Vagina (tissue), 2 donors: ENCODE data around the gene HYCC1. TPM values are rescaled to one million over a fixed set of nuclear protein-coding genes. Genes with fewer than 3 reads are reported as not detected.

Experiments used
- DNase-seq, 2 donors: peaks; one replicate each; pipeline ENCODE4 v3.0.0-alpha.2; 2017; ENCODE audit errors: extremely low spot score in 2 of 2
- H3K27ac ChIP-seq: fragments of 200-600 bp; sonication (generic); one replicate; pipeline ENCODE4 v1.5.1; 2019
- H3K27me3 ChIP-seq: fragments of 200-600 bp; sonication (generic); one replicate; pipeline ENCODE4 v1.5.1; 2019
- H3K36me3 ChIP-seq, 2 donors: fragments of 200-600 bp; sonication (generic); one replicate each; pipeline ENCODE4 v1.5.1; 2017 to 2019
- H3K4me1 ChIP-seq: fragments of 200-600 bp; sonication (generic); one replicate; pipeline ENCODE4 v1.5.1; 2019
- H3K4me3 ChIP-seq, 2 donors: fragments of 200-600 bp; sonication (generic); 1 replicate in 1 of 2; 2 replicates in 1 of 2; pipeline ENCODE4 v1.5.1; 2016 to 2019
- H3K9me3 ChIP-seq: fragments of 200-600 bp; sonication (generic); one replicate; pipeline ENCODE4 v1.5.1; 2019
- POLR2A ChIP-seq, 2 donors: fragments of 450-650 bp; IDR thresholded peaks; one replicate each; pipeline ENCODE4 v1.6.1; 2017; ENCODE audit warnings: antibody characterized with exemption in 2 of 2, mild to moderate bottlenecking in 2 of 2, moderate library complexity in 2 of 2
- POLR2AphosphoS5 ChIP-seq, 2 donors: sonication (generic); formaldehyde crosslinking; IDR thresholded peaks; one replicate each; pipeline ENCODE4 v1.9.0; 2017; ENCODE audit warnings: antibody characterized with exemption in 2 of 2, mild to moderate bottlenecking in 2 of 2, low read depth in 1 of 2; ENCODE audit not compliant: insufficient read depth in 1 of 2
- intact Hi-C: fragments of 100-400 bp; cut with DNase I; formaldehyde crosslinking; loops from one replicate; pipeline ENCODE4 v1.15.1; 2023
- total RNA-seq: library from RNA; depleted of rRNA; stranded (reverse); fragments of >200 nt; gene quantifications from one replicate; pipeline ENCODE4 v1.2.3, GENCODE V29; 2016
- TF ChIP-seq, protein P1 (sequence below), 3 experiments: fragments of 450-650 bp in 2 of 3; fragments of 200-600 bp in 1 of 3; sonication (generic) in 1 of 3; IDR thresholded peaks; one replicate each; pipeline ENCODE4 v1.5.1; 2017 to 2019; ENCODE audit warnings: antibody characterized with exemption in 3 of 3, mild to moderate bottlenecking in 2 of 3, moderate library complexity in 2 of 3

The HYCC1 gene
- total RNA-seq, 1 donor from 2014 or later, result 23.6 TPM

DNA sequence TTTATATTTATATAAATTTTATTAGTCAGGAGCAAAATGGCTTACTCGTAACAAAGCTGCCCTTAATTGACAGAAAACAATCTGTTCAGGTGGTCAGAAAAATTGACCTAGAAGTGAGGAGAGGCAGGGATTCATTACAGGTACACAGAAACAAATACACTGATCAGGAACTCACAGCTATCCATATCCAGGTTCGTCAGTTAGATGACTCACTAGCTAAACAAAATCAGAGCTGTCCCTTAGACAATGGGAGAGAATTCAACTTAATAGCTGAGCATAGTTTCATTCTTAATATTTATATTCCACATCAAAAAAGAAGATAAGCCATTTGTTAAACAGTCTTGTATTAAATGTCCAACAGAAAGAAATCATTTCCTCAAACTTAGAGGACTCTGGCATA, 41.7 kb downstream of the HYCC1 start:
- Histone ChIP-seq H3K27ac (no peak overlapping the region), H3K27me3 (no peaks in the 10 kb centered on the region), H3K9me3 (no peaks in the 10 kb centered on the region), H3K4me3 (no peak overlapping the region), H3K4me1 (no peaks in the 10 kb centered on the region), H3K36me3 (peaks cover 0 to 32% of the 10 kb centered on the region in 2 donors)
- intact Hi-C loops, result no loop called here
- TF ChIP-seq, protein P1, sequence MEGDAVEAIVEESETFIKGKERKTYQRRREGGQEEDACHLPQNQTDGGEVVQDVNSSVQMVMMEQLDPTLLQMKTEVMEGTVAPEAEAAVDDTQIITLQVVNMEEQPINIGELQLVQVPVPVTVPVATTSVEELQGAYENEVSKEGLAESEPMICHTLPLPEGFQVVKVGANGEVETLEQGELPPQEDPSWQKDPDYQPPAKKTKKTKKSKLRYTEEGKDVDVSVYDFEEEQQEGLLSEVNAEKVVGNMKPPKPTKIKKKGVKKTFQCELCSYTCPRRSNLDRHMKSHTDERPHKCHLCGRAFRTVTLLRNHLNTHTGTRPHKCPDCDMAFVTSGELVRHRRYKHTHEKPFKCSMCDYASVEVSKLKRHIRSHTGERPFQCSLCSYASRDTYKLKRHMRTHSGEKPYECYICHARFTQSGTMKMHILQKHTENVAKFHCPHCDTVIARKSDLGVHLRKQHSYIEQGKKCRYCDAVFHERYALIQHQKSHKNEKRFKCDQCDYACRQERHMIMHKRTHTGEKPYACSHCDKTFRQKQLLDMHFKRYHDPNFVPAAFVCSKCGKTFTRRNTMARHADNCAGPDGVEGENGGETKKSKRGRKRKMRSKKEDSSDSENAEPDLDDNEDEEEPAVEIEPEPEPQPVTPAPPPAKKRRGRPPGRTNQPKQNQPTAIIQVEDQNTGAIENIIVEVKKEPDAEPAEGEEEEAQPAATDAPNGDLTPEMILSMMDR (IDR thresholded peaks at IDR 0.05), result no peak
- TF ChIP-seq POLR2A (IDR thresholded peaks at IDR 0.05) (no peak), POLR2AphosphoS5 (IDR thresholded peaks at IDR 0.05; ENCODE audit: insufficient read depth in 1 of 2, low read depth in 1 of 2) (no peak)
- DNase-seq, result no peak

DNA sequence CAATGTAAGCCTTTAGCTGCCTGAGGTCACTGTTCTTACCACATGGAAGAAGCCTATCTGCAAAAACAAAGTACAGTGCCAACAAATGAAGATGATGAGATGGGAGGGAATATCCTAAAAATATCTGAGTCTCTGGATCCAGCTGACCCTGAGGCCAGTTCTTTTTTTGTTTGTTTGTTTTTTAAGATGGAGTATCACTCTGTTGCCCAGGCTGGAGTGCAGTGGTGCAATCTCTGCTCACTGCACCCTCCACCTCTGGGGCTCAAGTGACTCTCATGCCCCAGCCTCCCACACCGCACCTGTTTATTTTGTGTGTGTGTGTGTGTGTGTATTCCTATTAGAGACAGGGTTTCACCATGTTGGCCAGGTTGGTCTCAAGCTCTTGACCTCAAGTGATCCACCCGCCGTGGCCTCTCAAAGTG, 44.9 kb downstream of the HYCC1 start:
- no peaks in the 10 kb centered on the region for H3K9me3 ChIP-seq
- peaks cover 0 to 15% of the 10 kb centered on the region in 2 donors for H3K36me3 ChIP-seq
- no peak overlapping the region for H3K4me3 ChIP-seq
- no peaks in the 10 kb centered on the region for H3K27me3 ChIP-seq
- intact Hi-C loops, result no loop called here
- H3K4me1 ChIP-seq, result no peaks in the 10 kb centered on the region
- no peak overlapping the region for H3K27ac ChIP-seq
- DNase-seq, result no peak
- TF ChIP-seq POLR2A (IDR thresholded peaks at IDR 0.05), result no peak
- no peak for TF ChIP-seq POLR2AphosphoS5 (IDR thresholded peaks at IDR 0.05; ENCODE audit: insufficient read depth in 1 of 2, low read depth in 1 of 2)
- TF ChIP-seq, protein P1 (IDR thresholded peaks at IDR 0.05), result no peak

Other genes with a start within 250 kb of the HYCC1 start
- gene TOMM7, start 191.3 kb downstream of the HYCC1 start, total RNA-seq, result 167 TPM
- gene KLHL7, start 91.7 kb upstream of the HYCC1 start, total RNA-seq, result 21.6 TPM
- gene NUP42, start 167.9 kb upstream of the HYCC1 start, total RNA-seq, result 27.0 TPM
- 113 TPM for gene GPNMB, start 232.6 kb upstream of the HYCC1 start, total RNA-seq